HG03066 (cell line): ENCODE measurements around the gene NLRP1.

Source experiments
- ATAC-seq: cut with Tn5 transposase; IDR thresholded peaks from one replicate; pipeline ENCODE4 v1.9.1; 2021; ENCODE audit warnings: low read depth; ENCODE audit not compliant: unreplicated experiment

NLRP1 gene

GRCh38 chr17:5485270-5486205 is 98.8 kb downstream of the NLRP1 start, which contains the start of gene DERL2:
Gene DERL2, minus strand, starts transcription at chr17:5486178. Its CDS starts 17 bp downstream, at chr17:5486161.
- ATAC-seq = no peak

DNA sequence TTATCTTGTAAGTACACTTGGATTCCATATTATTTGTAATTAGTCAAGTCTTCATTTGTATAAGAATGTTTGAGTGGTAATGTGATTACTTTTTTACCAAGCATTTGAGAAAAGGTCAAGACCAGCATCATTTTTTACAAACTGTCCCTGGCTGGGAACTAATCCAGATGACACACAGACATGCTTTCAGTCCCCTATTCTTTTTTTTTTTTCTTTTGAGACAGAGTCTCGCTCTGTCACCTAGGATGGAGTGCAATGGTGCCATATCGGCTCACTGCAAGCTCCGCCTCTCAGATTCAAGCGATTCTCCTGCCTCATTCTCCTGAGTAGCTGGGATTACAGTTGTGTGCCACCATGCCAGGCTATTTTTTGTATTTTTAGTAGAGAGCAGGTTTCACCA is 102.9 kb downstream of the NLRP1 start:
- no peak for ATAC-seq

DNA sequence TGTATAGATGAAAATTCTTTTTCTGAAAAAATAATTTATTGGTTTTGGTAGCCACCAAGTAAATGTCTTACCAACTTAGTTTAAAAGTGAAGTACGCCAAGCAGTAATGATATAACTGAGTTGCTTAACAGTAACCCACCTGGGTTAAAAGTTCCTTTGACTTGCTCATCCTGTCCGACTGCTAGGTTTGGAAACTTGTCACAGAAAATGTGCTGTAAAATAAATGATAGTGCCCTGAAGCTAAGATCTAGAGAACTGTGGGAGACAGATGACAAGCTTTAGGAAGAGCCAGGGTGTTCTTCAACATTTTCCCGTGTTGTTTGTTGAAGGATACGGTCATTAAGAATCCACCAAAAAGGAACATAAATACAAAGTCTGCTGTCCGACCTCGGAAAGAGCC is 103.3 kb downstream of the NLRP1 start:
- no peak for ATAC-seq

GRCh38 chr17:5478992-5479391 is 105.3 kb downstream of the NLRP1 start:
- ATAC-seq = no peak

- ATAC-seq = no peak
Observed at GRCh38 chr17:5473906-5474305, 110.4 kb downstream of the NLRP1 start.

DNA sequence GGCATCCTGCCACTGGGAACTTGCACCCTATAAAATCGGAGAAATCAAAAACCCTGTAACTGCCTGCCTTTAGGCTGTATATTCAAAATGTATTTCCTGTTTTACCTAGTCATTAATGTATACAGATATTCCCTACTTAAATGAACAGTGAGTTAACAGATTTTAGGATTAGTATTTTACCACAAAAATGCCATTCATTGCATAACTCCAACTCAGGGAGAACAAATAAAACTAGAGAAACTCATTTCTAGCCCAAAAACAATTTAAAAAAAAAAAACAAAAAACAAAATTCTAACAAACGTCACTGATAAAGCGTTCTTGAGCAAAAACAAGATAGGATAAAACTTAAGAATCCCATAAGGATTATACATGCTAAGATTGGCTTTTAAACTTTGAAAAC is 111.8 kb downstream of the NLRP1 start:
- ATAC-seq = no peak

DNA sequence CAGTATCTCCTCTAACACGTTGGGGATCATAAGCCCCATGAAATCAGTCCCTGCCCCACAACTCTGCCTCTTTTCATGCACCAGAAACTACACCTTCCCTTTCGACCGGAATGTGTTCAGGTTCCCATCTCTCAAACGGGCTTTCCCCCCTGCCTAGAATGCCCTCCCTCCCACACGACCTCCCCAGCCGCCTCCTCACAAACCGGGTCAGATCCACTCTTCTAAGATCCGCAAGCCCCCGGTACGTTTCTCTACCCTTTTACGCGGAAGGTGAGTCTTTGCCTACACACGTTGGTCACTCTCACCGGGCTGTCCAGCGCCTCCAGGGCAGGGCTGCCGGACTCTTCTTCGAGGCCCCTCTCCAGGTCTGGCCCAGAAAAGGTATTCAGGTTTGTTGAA is 116.2 kb downstream of the NLRP1 start:
- ATAC-seq = no peak

- ATAC-seq = no peak
Observed at GRCh38 chr17:5467416-5467815, 116.9 kb downstream of the NLRP1 start.

DNA sequence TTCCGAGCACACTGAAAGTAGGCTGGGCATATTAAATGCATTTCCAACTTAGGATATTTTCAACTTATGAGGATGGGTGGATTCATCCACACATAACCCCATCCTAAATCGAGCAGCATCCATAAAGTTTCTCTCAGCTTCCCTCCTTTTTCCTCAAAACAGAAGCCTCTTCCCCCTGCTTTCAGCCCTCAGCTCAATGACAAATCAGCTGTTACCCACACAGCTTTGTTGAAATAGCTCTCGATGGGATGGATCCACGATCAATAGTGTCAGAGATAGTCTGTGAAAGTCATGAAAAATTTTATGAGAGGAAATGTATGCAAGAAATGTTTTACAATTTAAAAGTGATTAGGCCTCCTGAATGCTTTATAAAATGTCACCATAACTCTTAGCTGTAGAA is 118.0 kb downstream of the NLRP1 start:
- no peak for ATAC-seq

- no peak for ATAC-seq
Observed at GRCh38 chr17:5464717-5465507, 119.4 kb downstream of the NLRP1 start.
